OCI-LY1 (cell line): ENCODE measurements around the gene ATP5F1B.

Source experiments
- EZH2 ChIP-seq: fragments of 200-600 bp; sonication (generic), shearing (Covaris generic); IDR thresholded peaks from 2 replicates; pipeline ENCODE4 v1.8.0; 2017; ENCODE audit warnings: borderline replicate concordance, mixed run types, mild to moderate bottlenecking, antibody characterized with exemption, low read length, moderate library complexity, mixed read lengths
- TF ChIP-seq, protein P1 (sequence below): fragments of 200-600 bp; sonication (generic), shearing (Covaris generic); IDR thresholded peaks from 2 replicates; pipeline ENCODE4 v1.5.1; 2017; ENCODE audit warnings: mild to moderate bottlenecking, antibody characterized with exemption, low read length, moderate library complexity, mixed read lengths

DNA sequence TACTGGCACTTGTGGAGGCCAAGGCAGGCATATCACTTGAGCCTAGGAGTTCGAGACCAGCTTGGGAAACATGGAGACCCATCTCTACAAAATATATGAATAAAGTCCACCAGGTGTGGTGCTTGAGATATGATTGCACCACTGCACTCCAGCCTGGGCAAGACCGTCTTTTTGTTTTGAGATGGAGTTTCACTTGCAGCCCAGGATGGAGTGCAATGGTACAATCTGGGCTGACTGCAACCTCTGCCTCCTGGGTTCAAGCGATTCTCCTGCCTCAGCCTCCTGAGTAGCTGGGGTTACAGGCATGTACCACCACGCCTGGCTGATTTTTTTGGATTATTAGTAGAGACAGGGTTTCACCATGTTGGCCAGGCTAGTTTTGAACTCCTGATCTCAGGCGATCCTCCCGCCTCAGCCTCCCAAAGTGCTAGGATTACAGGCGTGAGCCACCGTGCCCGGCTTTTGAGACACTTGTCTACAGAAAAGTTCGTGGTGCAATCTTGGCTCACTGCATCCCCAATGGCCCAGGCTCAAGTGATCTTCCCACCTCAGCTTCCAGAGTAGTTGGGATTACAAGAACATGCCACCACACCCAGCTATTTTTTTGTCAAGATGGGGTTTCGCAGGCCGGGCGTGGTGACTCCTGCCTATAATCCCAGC is 16.3 kb upstream of the ATP5F1B start:
- TF ChIP-seq, protein P1, sequence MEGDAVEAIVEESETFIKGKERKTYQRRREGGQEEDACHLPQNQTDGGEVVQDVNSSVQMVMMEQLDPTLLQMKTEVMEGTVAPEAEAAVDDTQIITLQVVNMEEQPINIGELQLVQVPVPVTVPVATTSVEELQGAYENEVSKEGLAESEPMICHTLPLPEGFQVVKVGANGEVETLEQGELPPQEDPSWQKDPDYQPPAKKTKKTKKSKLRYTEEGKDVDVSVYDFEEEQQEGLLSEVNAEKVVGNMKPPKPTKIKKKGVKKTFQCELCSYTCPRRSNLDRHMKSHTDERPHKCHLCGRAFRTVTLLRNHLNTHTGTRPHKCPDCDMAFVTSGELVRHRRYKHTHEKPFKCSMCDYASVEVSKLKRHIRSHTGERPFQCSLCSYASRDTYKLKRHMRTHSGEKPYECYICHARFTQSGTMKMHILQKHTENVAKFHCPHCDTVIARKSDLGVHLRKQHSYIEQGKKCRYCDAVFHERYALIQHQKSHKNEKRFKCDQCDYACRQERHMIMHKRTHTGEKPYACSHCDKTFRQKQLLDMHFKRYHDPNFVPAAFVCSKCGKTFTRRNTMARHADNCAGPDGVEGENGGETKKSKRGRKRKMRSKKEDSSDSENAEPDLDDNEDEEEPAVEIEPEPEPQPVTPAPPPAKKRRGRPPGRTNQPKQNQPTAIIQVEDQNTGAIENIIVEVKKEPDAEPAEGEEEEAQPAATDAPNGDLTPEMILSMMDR: no peak
- no peak for TF ChIP-seq EZH2
